Fibroblast of skin of left biceps (primary cell): ENCODE results near the gene ITSN2.
A peak's percentile ranks its signal among the peaks of the same experiment; 100 is the strongest.
"Not testable (repeated sequence)": the region's sequence is repeated elsewhere in the genome, so short reads cannot be mapped to it uniquely, and the experiment has no call there.

Experiments used
- DNase-seq, 2 experiments: peaks; one replicate each; pipeline ENCODE4 v3.0.0-alpha.2; 2013; ENCODE audit warnings: low read depth in 2 of 2

The ITSN2 gene

DNA sequence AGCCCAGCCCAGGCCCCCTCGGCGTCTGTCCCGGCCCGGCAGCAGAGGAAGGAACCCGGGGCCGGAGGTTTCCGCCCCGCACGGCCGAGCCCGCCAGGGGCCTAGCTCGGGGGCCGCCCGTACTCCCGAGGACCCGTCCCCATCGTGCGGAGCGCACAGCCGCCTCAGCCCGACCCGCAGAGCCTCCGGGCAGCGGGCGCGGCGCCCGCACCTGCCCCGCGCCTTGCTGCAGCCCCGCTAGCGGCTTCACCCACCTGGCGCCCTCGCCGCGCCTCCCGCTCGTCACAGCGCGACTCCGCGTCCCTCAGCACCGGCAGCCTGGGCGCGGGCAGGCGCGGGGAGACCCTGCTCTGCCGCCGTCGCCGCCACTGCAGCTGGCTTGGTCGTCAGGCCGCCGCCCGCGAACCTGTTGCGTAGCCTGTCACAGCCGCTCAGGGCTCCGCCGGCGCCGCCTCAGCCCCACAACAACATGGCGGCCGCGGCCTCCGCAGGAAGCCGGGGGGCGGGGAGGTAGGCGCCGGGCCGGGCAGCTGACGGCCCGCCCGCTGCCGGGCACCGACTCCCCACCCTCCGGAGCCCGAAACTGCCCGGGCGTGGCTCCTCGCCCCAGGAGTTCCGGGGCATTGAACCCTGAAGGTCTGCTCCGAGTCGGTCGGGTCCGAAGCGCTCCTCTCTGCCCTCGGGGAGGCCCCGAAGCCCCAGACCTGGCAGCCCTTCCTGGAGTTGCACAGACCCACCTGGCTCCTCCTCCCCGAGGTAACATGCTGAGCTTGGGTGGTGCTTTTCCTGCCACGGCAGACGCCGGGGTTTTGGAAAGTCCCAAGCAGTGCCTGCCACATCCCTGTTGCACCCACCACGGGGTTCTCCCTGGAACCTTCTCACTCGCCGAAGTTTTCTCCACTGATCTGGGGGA is at the start of gene ITSN2:
Gene ITSN2, minus strand, starts transcription at position 487 of the 913 bp plus-strand sequence. CDS start 32,454 bp downstream, outside the sequence.
- DNase-seq, result peak; percentile 10 to 18

DNA sequence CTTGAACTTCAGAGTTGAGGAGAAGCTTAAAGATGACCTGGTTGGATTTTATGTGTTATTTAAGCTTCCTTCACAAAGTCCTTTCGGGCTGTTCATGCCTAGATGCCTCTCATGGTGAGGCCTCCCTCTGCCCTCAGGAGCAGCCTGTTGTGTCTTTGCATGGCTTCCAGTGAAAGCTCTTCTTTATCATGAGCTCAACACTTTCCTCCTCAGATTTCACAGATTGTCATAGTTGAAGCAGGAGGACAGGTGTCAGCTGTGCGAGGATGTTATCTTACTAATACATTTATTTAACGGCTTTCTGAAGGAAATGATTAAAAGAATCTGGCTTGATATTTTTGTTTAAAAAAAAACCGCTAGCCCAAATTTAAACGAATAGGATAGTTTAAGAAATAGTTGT is 48.8 kb upstream of the ITSN2 start:
- no peak for DNase-seq

DNA sequence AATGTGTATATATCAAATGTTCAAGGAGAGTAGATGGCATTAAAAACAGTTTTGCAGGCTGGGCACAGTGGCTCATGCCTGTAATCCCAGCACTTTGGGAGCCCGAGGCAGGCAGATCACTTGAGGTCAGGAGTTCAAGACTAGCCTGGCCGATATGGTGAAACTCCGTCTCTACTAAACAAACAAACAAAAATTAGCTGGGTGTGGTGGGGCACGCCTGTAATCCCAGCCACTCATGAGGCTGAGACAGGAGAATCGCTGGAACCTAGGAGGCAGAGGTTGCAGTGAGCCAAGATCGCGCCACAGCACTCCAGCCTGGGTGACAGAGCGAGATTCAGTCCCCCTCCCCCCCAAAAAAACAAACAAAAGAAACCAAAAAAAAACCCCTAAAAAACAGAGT is 48.4 kb upstream of the ITSN2 start:
- not testable (repeated sequence) for DNase-seq

DNA sequence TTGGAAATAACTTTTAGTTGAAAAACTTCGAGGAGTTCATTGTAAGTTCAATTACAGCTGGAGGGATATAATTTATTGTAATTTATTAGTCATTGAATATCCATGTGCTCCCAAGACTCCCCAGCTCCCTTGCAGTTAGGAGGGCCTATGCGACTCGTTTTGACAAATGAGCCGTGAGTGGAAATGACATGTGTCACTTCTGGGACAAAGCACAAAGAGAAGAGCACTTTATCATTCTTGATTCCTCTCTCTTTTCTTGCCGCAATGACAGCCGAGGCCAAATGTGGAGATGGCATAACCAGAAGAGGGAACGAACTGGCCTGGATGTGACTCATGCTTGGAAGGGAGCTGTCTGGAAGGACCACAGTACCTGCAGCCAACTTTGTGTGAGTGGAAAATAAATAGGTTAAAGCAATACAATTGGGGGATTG is 44.2 kb upstream of the ITSN2 start:
- no peak for DNase-seq

DNA sequence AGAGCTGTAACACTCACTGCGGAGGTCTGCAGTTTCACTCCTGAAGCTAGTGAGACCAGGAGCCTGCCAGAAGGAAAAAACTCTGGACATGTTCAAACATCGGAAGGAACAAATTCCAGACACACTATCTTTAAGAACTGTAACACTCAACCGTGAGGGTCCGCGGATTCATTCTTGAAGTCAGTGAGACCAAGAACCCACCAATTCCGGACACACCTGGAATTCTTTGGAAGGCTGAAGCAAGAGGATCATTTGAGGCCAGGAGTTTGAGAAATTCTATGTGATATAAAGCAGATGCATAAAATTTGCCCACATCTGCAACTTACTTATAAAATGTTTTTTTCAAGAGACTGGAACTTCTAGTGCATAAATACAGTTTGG is 43.5 kb upstream of the ITSN2 start:
- DNase-seq, result no peak

DNA sequence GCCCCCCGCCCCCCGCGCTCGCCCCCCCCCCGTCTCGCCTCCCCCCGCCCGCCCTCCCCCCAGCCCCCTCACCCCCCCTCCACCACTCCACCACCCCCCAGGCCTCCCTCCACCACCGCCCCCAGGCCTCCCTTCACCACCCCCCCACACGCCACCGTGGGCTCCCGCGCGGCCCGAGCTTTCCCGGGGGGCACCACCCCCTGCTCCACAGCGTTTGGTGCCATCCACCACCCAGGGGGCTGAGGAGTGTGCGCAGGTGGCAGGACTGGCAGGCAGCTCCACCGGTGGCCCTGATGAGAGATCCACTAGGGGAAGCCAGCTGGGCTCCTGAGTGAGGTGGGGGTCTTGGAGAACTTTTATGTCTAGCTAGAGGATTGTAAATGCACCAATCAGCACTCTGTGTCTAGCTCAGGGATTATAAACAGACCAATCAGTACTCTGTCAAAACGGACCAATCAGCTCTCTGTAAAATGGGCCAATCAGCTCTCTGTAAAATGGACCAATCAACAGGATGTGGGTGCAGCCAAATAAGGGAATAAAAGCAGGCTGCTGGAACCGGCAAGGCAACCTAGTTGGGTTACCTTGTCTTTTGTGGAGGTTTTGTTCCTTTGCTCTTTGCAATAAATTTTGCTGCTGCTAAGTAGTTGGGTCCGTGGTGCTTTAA is 43.0 kb upstream of the ITSN2 start:
- DNase-seq, result no peak

DNA sequence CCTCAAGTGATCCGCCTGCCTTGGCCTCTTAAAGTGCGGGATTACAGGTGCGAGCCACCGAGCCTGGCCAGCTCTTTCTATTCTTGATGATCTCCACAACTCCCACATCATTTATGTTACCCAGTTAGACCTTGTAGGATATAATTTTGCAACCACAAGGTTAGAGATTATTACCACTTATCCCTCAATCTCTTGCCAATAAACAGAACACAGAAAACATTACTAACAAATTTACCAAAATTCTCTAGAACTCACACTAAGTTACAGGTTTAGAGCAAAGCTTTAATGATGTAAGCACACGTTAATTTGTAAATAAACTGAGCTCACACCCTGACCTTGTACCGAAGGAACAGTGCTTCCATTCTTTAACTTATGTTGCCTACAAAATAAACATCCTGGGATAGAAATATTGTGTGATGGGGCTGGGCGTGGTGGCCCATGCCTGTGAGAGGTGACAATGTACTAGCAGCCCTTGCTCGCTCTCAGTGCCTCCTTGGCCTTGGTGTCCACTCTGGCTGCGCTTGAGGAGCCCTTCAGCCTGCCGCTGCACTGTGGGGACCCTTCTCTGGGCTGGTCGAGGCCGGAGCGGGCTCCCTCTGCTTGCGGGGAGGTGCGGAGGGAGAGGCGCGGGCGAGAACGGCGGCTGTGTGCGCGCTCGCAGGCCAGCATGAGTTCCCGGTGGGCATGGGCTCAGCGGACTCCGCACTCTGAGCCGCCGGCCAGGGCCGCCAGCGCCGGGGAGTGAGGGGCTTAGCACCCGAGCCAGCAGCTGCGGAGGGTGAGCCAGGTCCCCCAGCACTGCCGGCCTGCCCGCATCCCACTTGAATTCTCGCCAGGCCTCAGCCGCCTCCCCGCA is 42.1 kb upstream of the ITSN2 start:
- no peak for DNase-seq

DNA sequence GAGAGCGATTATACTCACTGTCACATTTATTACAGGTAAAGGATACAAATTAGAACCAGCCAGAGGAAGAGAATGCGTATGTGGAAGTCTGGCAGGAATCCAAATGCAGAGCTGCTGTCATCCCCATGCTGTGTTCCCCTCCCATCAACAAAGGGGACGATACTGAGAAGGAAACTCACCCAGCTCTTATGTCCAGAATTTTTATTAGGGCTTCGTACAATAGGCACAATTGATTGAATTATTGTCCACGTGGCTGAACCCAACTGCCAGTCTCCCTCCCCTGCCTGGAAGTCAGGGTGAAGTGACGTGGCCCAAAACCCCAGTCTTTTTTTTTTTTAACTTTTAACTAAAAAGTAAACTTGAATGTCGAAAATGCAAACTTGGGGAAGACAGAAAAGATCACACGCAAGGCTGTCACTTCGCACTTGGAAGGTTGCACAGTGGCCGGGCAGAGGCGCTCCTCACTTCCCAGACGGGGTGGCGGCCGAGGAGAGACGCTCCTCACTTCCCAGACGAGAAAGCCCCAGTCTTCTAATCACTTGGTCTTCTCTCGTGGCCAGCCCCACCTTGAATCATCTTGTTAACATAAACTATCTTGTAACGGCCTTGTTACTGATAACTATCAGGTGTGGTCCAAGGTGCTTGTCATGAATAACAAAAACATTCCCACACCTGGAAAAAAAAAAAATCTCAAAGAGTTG is 40.0 kb upstream of the ITSN2 start:
- no peak for DNase-seq

DNA sequence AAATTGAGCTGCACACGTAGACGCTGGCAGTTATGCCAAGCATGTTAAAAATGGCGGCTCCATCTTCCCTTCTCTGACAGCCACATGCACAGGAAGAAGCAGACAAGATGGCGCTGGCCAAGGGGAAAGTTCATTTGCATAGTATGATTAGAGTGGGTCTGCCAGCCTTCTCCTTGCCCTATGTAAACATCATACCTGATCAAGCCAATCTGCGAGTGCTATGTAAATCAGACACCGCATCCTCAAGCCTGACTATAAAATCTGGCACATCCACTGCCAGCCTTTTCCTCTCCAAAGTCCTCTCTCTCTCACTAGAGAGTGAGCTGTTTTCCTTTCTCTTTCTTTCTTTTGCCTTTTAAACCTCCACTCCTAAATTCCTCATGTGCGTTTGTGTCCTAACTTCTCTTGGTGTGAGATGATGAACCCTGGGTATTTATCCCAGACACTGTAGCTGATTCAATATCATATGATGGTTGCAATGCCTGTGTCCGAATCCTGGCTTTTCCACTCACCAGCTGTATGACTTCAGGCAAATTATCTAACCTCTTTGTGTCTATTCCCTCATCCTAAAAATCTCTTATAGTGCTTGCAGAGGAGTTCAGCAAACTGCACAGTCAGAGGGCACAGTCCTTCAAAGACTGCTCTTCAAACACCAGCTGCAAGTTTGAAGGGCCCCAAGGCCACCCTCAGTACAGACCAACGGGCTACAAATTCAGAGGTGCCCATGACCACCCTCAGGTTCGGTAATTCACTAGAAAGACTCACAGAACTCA is 39.3 kb upstream of the ITSN2 start:
- DNase-seq, result no peak

DNA sequence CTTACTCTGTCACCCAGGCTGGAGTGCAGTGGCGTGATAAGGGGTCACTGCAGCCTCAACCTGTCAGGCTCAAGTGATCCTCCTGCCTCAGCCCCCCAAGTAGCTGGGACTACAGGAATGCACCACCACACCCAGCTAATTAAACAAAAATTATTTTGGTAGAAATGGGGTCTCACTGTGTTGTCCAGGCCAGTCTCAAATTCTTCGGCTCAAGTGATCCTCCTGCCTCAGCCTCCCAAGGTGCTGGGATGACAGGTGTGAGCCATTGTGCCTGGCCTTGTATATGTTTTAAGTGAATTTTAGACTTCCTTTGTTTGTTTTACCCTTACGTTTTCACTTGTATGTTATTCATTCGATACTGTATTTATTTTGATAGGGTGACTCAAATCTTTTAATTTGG is 34.7 kb upstream of the ITSN2 start:
- no peak for DNase-seq

DNA sequence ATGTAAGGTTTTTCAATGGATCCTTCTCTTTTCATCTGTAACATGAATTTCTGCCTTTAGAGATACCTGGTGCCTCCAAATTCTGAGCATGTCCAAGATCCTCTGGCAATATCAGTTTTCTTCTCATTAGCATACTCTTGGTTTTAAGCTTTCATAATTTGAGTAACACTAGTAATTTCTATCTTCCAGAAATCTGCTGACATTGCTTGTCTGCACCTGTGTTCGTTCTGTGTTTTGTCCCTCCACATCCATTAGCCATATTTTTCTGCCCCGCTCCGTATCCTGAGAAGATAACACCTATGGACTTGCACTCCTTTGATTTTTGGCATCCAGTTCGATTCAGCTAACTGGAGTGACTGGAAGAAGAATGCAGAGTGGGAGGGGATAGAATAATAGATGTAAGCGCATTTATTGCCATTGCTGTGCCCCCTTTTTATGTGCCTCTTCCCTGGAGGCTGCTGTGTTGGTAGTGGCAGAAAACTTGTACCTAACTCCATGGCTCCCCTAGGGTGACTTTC is 32.3 kb upstream of the ITSN2 start:
- DNase-seq, result no peak

DNA sequence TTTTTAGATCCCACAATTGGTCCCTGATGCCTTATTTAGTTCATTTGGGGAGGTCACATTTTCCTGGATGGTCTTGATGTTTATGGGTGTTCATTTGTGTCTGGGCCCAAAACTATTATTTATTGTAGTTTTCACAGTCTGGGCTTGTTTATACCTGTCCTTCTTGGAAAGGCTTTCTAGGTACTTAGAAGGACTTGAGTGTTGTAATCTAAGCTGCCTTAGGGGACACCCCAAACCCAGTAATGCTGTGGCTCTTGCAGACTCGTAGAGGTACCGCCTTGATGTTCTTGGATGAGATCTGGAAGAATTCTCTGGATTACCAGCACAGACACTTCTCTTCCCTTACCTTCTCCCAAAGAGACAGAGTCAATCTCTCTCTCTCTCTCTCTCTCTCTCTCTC is 25.0 kb upstream of the ITSN2 start:
- no peak for DNase-seq

DNA sequence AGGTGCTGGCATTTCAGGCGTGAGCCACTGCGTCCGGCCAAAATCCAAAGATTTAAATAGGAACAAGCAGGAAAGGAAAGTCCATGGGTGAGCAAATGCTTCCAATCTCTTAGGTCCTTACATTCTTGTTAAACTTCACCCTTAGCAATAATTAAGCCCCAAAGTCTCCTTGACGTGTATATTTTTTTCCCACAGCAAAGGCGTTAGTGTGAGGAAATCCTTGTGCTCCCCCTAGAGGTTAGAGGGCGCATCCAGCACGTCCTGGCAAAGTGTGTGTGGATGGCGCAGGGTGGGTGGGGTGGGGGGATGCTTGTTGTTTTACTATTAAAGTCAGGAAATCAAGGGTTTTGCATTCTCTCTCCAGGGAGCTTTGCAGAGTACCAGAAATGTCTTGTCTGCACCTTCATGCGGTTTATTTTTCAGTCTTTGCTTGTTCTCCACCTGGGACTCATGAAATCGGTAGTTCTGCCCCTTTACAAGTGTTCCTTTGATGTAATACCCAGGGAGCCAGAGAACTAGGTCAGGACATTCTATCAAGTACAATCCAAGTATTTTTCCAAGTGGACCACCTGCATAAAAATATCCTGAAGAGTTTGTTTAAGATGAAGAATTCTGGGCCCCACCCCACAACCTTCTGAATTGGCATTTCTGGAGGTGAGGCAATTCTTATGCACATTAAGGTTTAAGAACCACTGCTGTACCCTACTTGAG is 22.2 kb upstream of the ITSN2 start:
- peak; percentile 30 to 36 for DNase-seq

DNA sequence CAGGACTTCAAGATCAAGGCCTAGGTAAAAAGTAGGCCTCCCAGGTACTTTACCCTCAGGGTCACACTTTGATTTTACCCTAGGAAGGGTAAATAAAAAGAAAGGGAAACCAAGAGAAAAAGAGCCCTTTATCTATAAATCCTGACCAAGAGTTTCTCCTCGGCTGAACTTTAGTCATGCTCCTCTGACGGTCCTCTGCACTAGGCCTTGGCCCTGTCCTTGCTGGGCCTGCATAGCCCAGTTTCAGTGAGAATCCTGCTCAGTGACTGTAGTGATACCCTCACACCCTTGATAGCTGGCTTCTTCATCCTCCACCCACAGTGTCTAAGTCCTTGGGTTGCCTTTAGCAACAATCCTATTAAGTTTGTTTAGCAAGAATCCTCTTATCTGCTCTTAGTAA is 20.5 kb upstream of the ITSN2 start:
- no peak for DNase-seq

DNA sequence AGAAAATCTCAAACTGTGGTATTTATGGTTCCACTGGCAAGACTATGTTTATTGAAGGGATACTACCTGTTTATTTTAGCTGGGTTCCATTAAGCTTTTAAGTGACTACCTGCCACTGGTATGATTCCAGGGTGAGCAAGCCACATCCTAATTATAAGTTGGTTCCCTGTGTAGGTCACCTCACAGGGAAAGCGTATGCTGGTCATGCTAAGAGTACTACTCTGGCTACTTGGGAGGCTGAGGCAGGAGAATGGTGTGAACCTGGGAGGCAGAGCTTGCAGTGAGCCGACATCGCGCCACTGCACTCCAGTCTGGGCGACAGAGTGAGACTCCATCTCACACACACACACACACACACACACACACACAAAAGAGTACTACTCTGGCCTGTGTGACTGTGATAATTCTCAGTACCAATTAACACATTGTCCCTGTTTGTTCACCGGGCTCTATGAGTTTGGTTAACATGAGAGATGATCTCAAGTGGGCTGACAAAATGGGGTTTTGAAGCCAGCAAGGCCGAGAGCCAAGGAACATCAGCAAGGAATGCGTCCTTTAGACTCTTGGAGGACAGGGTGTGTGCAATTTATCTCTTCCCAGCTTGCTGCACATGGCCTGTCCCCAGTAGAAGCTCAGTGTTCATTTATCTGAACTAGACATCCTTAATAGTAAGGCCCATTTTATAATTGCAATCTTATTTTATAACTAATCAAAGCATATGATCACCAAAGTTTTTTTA is 15.2 kb upstream of the ITSN2 start:
- no peak for DNase-seq

DNA sequence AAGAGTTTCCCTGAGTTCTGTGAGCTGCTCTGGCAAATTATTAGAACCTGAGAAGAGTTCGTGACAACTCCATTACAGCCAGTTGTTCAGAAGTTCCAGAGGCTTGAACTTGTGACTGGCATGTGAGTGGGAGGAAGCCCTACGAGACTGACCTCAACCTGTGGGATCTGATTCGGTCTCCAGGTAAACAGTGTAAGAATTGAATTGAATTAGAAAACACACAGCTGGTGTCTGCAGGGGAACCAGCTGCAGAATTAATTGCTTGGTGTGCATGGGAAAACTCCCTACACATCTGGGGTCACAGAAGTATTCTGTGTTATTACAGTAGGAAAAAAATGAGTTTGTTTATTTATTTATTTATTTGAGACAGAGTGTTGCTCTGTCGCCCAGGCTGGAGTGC is 14.0 kb upstream of the ITSN2 start:
- DNase-seq, result no peak

DNA sequence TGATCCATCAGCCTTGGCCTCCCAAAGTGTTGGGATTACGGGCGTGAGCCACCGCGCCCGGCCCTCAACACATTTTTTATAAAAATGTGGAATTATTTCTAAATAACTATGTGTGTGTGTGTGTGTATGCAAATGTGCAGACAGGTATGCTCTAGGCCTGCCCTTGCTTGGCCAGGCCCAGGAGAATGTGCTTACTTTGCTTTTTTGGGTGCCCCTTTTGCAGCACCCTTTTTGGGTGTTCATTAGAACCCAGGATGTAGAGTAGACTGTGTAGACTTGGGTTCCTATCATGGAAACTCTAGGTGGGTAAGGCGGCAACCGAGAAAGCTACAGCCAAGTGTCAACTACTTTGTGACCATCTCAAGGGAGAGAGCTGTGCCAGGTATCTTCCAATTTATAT is 11.7 kb upstream of the ITSN2 start:
- DNase-seq, result no peak

DNA sequence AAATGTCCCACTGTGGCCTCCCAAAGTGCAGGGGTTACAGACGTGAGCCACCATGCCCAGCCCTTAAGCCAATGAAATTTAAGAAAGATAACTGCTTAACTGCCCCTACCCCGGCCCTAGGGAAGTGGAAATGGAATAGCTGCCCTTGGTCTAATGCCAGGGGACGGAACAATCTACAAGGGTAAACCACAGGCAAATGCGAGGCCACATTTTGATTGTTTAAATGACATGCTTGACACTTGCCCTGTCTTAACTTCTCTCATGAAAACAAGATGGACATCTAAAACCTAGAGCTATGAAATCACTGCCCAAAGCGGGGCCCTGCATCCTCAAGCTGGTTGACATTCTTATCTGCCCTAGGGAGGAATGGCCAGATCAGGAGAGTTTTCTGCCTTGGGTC is 5.5 kb upstream of the ITSN2 start:
- no peak for DNase-seq

DNA sequence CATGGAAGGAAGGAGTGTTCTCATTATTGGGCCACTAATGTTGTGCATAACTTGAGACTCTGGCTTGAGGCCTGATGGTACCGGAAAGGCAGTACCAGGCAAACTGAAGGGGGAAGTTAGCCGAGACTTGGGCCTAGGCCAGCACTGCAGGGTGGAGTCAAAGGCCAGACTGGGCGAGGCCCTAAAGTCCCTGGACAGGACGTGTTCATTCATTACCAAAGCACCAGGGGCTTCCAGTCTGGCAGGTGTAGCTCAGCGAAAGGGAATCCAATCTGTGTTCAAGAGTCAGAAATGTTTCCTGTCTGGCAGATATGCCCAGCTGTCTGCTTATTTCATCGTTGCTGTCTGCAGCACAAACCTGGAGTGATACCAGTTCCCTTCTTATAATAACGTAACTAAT is 4.7 kb upstream of the ITSN2 start:
- no peak for DNase-seq
